ENCODE results near the gene SLC25A48. TPM values are rescaled to one million over a fixed set of nuclear protein-coding genes. Genes with fewer than 3 reads are reported as not detected.
A peak's percentile ranks its signal among the peaks of the same experiment; 100 is the strongest.

The SLC25A48 gene, protein sequence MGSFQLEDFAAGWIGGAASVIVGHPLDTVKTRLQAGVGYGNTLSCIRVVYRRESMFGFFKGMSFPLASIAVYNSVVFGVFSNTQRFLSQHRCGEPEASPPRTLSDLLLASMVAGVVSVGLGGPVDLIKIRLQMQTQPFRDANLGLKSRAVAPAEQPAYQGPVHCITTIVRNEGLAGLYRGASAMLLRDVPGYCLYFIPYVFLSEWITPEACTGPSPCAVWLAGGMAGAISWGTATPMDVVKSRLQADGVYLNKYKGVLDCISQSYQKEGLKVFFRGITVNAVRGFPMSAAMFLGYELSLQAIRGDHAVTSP
- polyA plus RNA-seq (0.35 TPM in 1 of 3 replicates, not detected in the others), polyA minus RNA-seq (0.69 TPM in 1 of 3 replicates, not detected in the others)
- polyA plus RNA-seq (2011; ENCODE audit: low read depth) = not detected
- 0.04 TPM in 1 of 2 replicates, not detected in the other for polyA plus RNA-seq (2011; cell fraction: cytosol; rRNA removed)
- polyA plus RNA-seq (2011; cell fraction: nucleus; rRNA removed) = 0.08 and 0.40 TPM in 2 replicates
- polyA plus RNA-seq (2012; ENCODE audit: low replicate concordance) = not detected in 2 replicates
- polyA minus RNA-seq (2011; cell fraction: cytosol; rRNA and poly(A)+ RNA removed) = not detected
- 0.78 TPM in 1 of 2 replicates, not detected in the other for polyA minus RNA-seq (2011; cell fraction: nucleus; rRNA and poly(A)+ RNA removed)

DNA sequence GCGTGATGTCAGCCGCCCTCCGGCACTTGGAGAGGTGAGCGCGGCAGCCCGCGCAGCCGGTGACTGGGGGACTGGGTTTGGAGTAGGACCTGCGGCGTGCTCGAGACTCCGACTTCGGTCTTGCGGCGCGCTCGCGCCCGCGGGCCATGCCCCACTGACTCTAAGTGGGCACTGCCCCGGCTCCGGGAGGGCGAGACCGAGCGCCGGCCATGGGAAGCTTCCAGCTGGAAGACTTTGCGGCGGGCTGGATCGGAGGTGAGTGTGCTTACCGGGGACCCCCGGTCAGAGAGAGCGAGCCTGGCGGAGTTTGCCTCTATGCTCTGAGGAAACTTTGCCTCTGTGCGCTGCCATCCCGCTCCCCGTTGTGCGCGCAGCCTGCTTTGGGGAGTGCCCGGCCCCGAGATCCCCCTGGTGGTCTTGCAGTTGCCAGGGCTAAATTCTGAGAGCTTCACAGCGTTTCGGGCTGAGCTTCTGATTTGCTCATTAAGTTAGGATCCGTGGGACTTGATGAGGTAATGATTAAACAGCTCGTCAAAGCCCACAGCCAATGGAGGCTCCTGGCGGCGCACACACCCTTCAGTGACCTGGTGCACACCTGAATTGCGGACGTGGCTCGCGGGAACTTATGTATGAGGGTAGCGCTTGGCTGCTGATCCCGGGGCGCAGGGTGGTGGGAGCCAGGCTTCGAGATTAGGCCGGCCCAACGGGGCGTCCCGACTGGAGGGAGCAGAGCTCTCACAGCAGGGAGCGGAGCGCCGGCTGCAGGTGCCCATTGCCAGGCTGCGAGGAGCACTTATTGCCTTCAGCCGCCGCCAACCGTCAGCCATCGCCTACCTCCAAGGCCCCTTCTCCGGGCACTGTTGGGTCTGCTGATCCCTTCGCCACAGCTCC lies at the start of gene SLC25A48:
TSS of gene SLC25A48 (plus strand) at position 25 of the 891 bp plus-strand sequence. CDS start at position 210, 185 bp downstream.
- Histone ChIP-seq H3K27me3 (ENCODE audit: control insufficient read depth, extremely low read depth, insufficient read depth, low read length) (peaks cover 31% of the 10 kb centered on the region), H3K9ac (ENCODE audit: control insufficient read depth, extremely low read depth, insufficient read depth, low read length) (no peak within 1 kb of the TSS), H4K20me1 (ENCODE audit: control insufficient read depth, extremely low read depth, insufficient read depth, low read length) (no peaks in the 10 kb centered on the region), H3K4me1 (ENCODE audit: control insufficient read depth, extremely low read depth, insufficient read depth, low read length) (peaks cover 8% of the 10 kb centered on the region), H3K4me3 (ENCODE audit: control insufficient read depth in 2 of 3, extremely low read depth in 1 of 3, insufficient read depth in 2 of 3, low read depth in 1 of 3, low read length in 3 of 3) (peak within 1 kb of the TSS; percentile 41 to 74 (median 65)), H2AFZ (ENCODE audit: control insufficient read depth, low read length) (peak within 1 kb of the TSS; percentile 59), H3K4me2 (ENCODE audit: control insufficient read depth, extremely low read depth, insufficient read depth, low read depth, low read length) (peak within 1 kb of the TSS; percentile 83), H3K27ac (ENCODE audit: control insufficient read depth, insufficient read depth, low read length) (no peak within 1 kb of the TSS), H3K36me3 (ENCODE audit: control insufficient read depth in 2 of 2, extremely low read depth in 1 of 2, insufficient read depth in 2 of 2, low read length in 2 of 2) (no peaks in the 10 kb centered on the region), H3K79me2 (ENCODE audit: control insufficient read depth, insufficient read depth, low read length) (no peaks in the 10 kb centered on the region), H3K9me1 (ENCODE audit: control insufficient read depth, extremely low read depth, insufficient read depth, low read length) (no peaks in the 10 kb centered on the region), H3K9me3 (ENCODE audit: control insufficient read depth, low read depth, low read length) (no peaks in the 10 kb centered on the region)
- peak in 2 of 3 experiments; percentile 4 to 10 for TF ChIP-seq CTCF (optimal IDR thresholded peaks at IDR 0.05 in 1 of 3, IDR thresholded peaks at IDR 0.05 in 1 of 3, conservative IDR thresholded peaks at IDR 0.05 in 1 of 3; ENCODE audit: extremely low read depth in 1 of 3, insufficient read depth in 2 of 3, low read length in 3 of 3)
- peak; percentile 66 for TF ChIP-seq EZH2 (IDR thresholded peaks at IDR 0.05; ENCODE audit: low read length)
- no peak for FAIRE-seq
- no peak for DNase-seq (ENCODE audit: low read depth, low spot score)
- dilution Hi-C loops (cut with MboI; ENCODE audit: extremely low pct_ligation_motif_present, low sequenced_read_pairs) = loop anchor here (10.0 to 25.0 kb wide), 3 partner anchors 110 to 373 kb away; partner anchors contain the start of gene TIFAB

DNA sequence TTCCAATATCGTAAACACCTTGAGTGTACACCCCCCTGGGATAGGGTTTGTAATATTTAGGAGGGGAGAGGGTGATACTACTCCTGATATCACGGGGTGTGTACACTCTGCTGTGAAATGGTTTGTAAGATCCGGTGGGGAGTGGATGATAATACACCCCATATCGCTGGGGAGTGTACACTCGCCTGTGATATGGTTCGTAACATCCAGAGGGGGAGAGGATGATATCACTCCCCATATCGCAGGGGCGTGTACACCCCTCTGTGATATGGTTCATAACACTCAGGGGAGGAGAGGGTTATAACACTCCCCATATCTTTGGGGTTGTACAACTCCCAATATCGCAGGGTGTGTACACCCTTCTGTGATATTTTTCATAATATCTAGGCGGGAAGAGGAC lies 33.8 kb upstream of the SLC25A48 start:
- Histone ChIP-seq H3K9me3 (ENCODE audit: control insufficient read depth, low read depth, low read length) (no peaks in the 10 kb centered on the region), H3K4me1 (ENCODE audit: control insufficient read depth, extremely low read depth, insufficient read depth, low read length) (no peaks in the 10 kb centered on the region), H4K20me1 (ENCODE audit: control insufficient read depth, extremely low read depth, insufficient read depth, low read length) (no peaks in the 10 kb centered on the region), H3K27me3 (ENCODE audit: control insufficient read depth, extremely low read depth, insufficient read depth, low read length) (no peaks in the 10 kb centered on the region), H3K9ac (ENCODE audit: control insufficient read depth, extremely low read depth, insufficient read depth, low read length) (no peak overlapping the region), H3K4me3 (ENCODE audit: control insufficient read depth in 2 of 3, extremely low read depth in 1 of 3, insufficient read depth in 2 of 3, low read depth in 1 of 3, low read length in 3 of 3) (no peak overlapping the region), H3K79me2 (ENCODE audit: control insufficient read depth, insufficient read depth, low read length) (no peaks in the 10 kb centered on the region), H2AFZ (ENCODE audit: control insufficient read depth, low read length) (no peak overlapping the region), H3K27ac (ENCODE audit: control insufficient read depth, insufficient read depth, low read length) (no peak overlapping the region), H3K4me2 (ENCODE audit: control insufficient read depth, extremely low read depth, insufficient read depth, low read depth, low read length) (no peak overlapping the region), H3K36me3 (ENCODE audit: control insufficient read depth in 2 of 2, extremely low read depth in 1 of 2, insufficient read depth in 2 of 2, low read length in 2 of 2) (no peaks in the 10 kb centered on the region), H3K9me1 (ENCODE audit: control insufficient read depth, extremely low read depth, insufficient read depth, low read length) (no peaks in the 10 kb centered on the region)
- dilution Hi-C loops (cut with MboI; ENCODE audit: extremely low pct_ligation_motif_present, low sequenced_read_pairs) = no loop called here
- no peak for TF ChIP-seq EZH2 (IDR thresholded peaks at IDR 0.05; ENCODE audit: low read length)
- TF ChIP-seq CTCF (optimal IDR thresholded peaks at IDR 0.05 in 1 of 3, IDR thresholded peaks at IDR 0.05 in 1 of 3, conservative IDR thresholded peaks at IDR 0.05 in 1 of 3; ENCODE audit: extremely low read depth in 1 of 3, insufficient read depth in 2 of 3, low read length in 3 of 3) = no peak
- DNase-seq (ENCODE audit: low read depth, low spot score) (no peak), FAIRE-seq (no peak)

Data from keratinocyte (primary cell).